Uterus (tissue), 4 donors: Measurements from ENCODE around the gene IRF2. TPM values are rescaled to one million over a fixed set of nuclear protein-coding genes. Genes with fewer than 3 reads are reported as not detected.
A peak's percentile ranks its signal among the peaks of the same experiment; 100 is the strongest.

Experiments used
- DNase-seq, 2 donors: peaks; one replicate each; pipeline ENCODE4 v3.0.0-alpha.2; 2019 to 2020
- H3K27ac ChIP-seq, 2 donors: fragments of 200-600 bp; sonication (generic); 1 replicate in 1 of 2; 2 replicates in 1 of 2; pipeline ENCODE4 v1.5.1; 2016 to 2018
- H3K27me3 ChIP-seq, 2 donors: fragments of 200-600 bp; sonication (generic); one replicate each; pipeline ENCODE4 v1.5.1; 2018 to 2019; ENCODE audit warnings: control low read depth in 1 of 2
- H3K36me3 ChIP-seq, 2 donors: fragments of 200-600 bp; sonication (generic); one replicate each; pipeline ENCODE4 v1.5.1; 2019; ENCODE audit warnings: control low read depth in 1 of 2
- H3K4me1 ChIP-seq, 2 donors: fragments of 200-600 bp; sonication (generic); one replicate each; pipeline ENCODE4 v1.5.1; 2018 to 2019; ENCODE audit warnings: control low read depth in 1 of 2
- H3K4me3 ChIP-seq, 2 donors: fragments of 200-600 bp; sonication (generic); 1 replicate in 1 of 2; 2 replicates in 1 of 2; pipeline ENCODE4 v1.5.1; 2018 to 2019; ENCODE audit warnings: mild to moderate bottlenecking in 1 of 2
- H3K9me3 ChIP-seq, 2 donors: fragments of 200-600 bp; sonication (generic); one replicate each; pipeline ENCODE4 v1.5.1; 2019; ENCODE audit warnings: control low read depth in 1 of 2
- CTCF ChIP-seq, 4 experiments: fragments of 200-600 bp in 2 of 4; fragments of 450-650 bp in 2 of 4; sonication (generic) in 2 of 4; IDR thresholded peaks; one replicate each; pipeline ENCODE4 v1.5.1; 2016 to 2019; ENCODE audit warnings: antibody characterized with exemption in 4 of 4, mild to moderate bottlenecking in 2 of 4, moderate library complexity in 1 of 4
- POLR2A ChIP-seq, 2 donors: fragments of 450-650 bp; IDR thresholded peaks; one replicate each; pipeline ENCODE4 v1.6.1; 2016; ENCODE audit warnings: antibody characterized with exemption in 2 of 2, mild to moderate bottlenecking in 1 of 2, moderate library complexity in 1 of 2
- intact Hi-C: fragments of 100-400 bp; cut with DNase I; formaldehyde crosslinking; loops from one replicate; pipeline ENCODE4 v1.15.1; 2023; ENCODE audit warnings: low total_unique reads
- total RNA-seq, 4 donors: library from RNA; depleted of rRNA in 3 of 4; stranded (reverse); fragments of >200 nt in 3 of 4; gene quantifications; one replicate each; pipeline versions ENCODE4 v1.1.0 to v1.2.4, GENCODE V29; 2014 to 2023
- donor health status: DM: yes; HTN: yes; CAD: no.

IRF2 gene
- 10 to 100 TPM in 3 of 4 donors, 1 to 10 TPM in 1; 7.9 to 45.7 (median 35.7) TPM for total RNA-seq

- Histone ChIP-seq H3K27me3 (no peaks in the 10 kb centered on the region), H3K4me3 (peak within 1 kb of the TSS; percentile 83 to 93), H3K36me3 (no peaks in the 10 kb centered on the region), H3K9me3 (no peaks in the 10 kb centered on the region), H3K4me1 (peaks cover 10 to 17% of the 10 kb centered on the region in 2 donors), H3K27ac (peak within 1 kb of the TSS; percentile 98 to 99)
- DNase-seq = peak; percentile 97 to 98
- TF ChIP-seq CTCF (IDR thresholded peaks at IDR 0.05) (peak in 1 of 4 experiments; percentile 45), POLR2A (IDR thresholded peaks at IDR 0.05) (peak; percentile 83 to 96)
- intact Hi-C loops = loop anchor here (10.0 kb wide), 2 partner anchors 60 to 190 kb away; no protein-coding TSS in a partner anchor
Observed at GRCh38 chr4:184474263-184475095, at the start of gene IRF2. TSS of gene IRF2 (minus strand) at chr4:184474550. CDS start at chr4:184429064, 45,486 bp downstream.

- H3K36me3 ChIP-seq = no peaks in the 10 kb centered on the region
- intact Hi-C loops = no loop called here
- no peak overlapping the region for H3K27ac ChIP-seq
- H3K4me3 ChIP-seq = no peak overlapping the region
- H3K27me3 ChIP-seq = no peaks in the 10 kb centered on the region
- TF ChIP-seq POLR2A (IDR thresholded peaks at IDR 0.05) (no peak), CTCF (IDR thresholded peaks at IDR 0.05) (no peak)
- peaks cover 0 to 8% of the 10 kb centered on the region in 2 donors for H3K4me1 ChIP-seq
- no peak for DNase-seq
- no peaks in the 10 kb centered on the region for H3K9me3 ChIP-seq
Observed at GRCh38 chr4:184515606-184516005, 41.3 kb upstream of the IRF2 start.

GRCh38 chr4:184514121-184514988 is 40.0 kb upstream of the IRF2 start:
- Histone ChIP-seq H3K4me3 (no peak overlapping the region), H3K27ac (peak overlapping the region; percentile 65 to 76), H3K36me3 (no peaks in the 10 kb centered on the region), H3K4me1 (peaks cover 0 to 8% of the 10 kb centered on the region in 2 donors), H3K27me3 (no peaks in the 10 kb centered on the region), H3K9me3 (no peaks in the 10 kb centered on the region)
- DNase-seq = peak; percentile 65 to 68
- TF ChIP-seq POLR2A (IDR thresholded peaks at IDR 0.05) = no peak
- no peak for TF ChIP-seq CTCF (IDR thresholded peaks at IDR 0.05)
- intact Hi-C loops = no loop called here

- Histone ChIP-seq H3K27me3 (no peaks in the 10 kb centered on the region), H3K27ac (peak overlapping the region; percentile 65 to 76), H3K36me3 (no peaks in the 10 kb centered on the region), H3K4me1 (peaks cover 0 to 8% of the 10 kb centered on the region in 2 donors), H3K4me3 (no peak overlapping the region), H3K9me3 (no peaks in the 10 kb centered on the region)
- TF ChIP-seq CTCF (IDR thresholded peaks at IDR 0.05) = no peak
- no peak for TF ChIP-seq POLR2A (IDR thresholded peaks at IDR 0.05)
- DNase-seq = no peak
- intact Hi-C loops = no loop called here
Observed at GRCh38 chr4:184513802-184514120, 39.4 kb upstream of the IRF2 start.
